Measurements from ENCODE around the gene CASP8AP2.

GRCh38 chr6:89781070-89782034 lies 48.3 kb upstream of the CASP8AP2 start:
- TF ChIP-seq CTCF (conservative IDR thresholded peaks at IDR 0.05 in 1 of 2, IDR thresholded peaks at IDR 0.05 in 1 of 2; ENCODE audit: low read depth in 1 of 2, low read length in 2 of 2), result no peak
- no peak for TF ChIP-seq EZH2 (IDR thresholded peaks at IDR 0.05; ENCODE audit: low read length, missing control alignments)
